ENCODE results near the gene AUTS2.

Gene AUTS2

DNA sequence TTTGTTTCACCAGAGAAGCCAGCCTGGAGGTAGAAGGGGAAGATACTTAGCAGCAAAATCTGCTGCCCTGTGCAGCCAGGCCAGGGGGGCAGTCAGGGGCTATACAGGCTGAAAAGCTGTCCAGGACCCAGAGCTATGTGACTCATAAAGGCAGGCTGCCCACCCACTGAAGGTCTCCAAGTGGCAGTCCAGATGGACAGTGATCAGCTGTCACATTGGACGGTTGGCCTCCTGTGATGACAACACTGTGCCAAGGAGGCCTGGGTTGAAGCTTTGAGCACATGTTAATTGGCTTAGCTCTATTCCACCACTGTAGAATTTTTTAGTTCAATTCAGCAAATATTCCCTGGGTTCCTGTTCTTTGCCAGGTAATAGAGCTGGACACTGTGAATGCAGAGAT is 956.4 kb downstream of the AUTS2 start:
- Histone ChIP-seq H3K27me3 (ENCODE audit: control insufficient read depth, insufficient read depth, low read length) (no peaks in the 10 kb centered on the region), H3K4me3 (ENCODE audit: low read length) (no peak overlapping the region)

DNA sequence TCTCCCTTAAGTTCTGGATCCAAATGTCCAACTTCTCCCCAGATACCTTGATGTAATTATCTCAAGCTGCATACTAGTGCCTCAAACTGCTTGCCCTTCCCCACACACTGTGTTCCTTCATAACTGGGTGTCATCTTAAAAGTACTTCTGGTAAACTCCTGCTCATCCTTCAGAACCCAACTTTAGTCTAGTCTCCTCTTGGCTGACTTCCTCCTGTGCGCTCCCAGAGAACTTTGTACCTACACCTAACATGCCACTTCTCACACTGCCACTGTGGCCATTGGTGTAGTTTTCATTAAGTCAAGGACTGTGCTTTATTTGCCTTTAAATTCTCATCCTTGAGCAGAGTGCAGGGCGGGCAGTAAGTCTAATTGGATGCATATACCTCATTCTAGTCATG is 958.5 kb downstream of the AUTS2 start:
- Histone ChIP-seq H3K9ac (ENCODE audit: low read length) (no peak overlapping the region), H3K4me1 (ENCODE audit: control insufficient read depth, insufficient read depth, low read length) (no peaks in the 10 kb centered on the region), H3K4me3 (ENCODE audit: low read length) (no peak overlapping the region), H3K36me3 (ENCODE audit: control insufficient read depth, insufficient read depth, low read length) (no peaks in the 10 kb centered on the region), H3K27ac (ENCODE audit: low read depth, low read length) (no peak overlapping the region), H3K27me3 (ENCODE audit: control insufficient read depth, insufficient read depth, low read length) (no peaks in the 10 kb centered on the region)

More for the DNA sequence above, 956.4 kb downstream of the AUTS2 start:
- no peaks in the 10 kb centered on the region for H3K36me3 ChIP-seq (ENCODE audit: control insufficient read depth, insufficient read depth, low read length)
- no peak overlapping the region for H3K27ac ChIP-seq (ENCODE audit: low read depth, low read length)
- H3K9ac ChIP-seq (ENCODE audit: low read length), result no peak overlapping the region
- H3K4me1 ChIP-seq (ENCODE audit: control insufficient read depth, insufficient read depth, low read length), result no peaks in the 10 kb centered on the region

DNA sequence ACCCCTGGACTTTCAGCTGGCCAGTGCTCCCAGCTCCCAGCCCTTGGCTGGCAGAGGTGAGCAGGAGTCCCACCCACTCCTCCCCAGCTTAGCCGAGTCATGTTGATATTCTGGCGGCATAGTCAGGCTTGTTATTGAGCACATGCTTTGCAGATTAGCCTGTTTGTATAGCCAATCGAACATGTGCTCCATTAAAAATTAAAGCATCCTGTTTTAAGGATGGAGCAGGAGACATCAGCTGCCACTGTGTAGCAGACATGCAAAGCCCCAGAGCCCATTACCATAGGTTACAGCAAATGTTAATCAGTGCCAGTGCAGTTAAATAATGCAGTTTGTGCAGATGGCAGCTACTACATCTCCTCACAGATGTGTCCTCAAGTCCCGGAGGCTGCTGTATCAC is 959.1 kb downstream of the AUTS2 start:
- Histone ChIP-seq H3K27me3 (ENCODE audit: control insufficient read depth, insufficient read depth, low read length) (no peaks in the 10 kb centered on the region), H3K9ac (ENCODE audit: low read length) (no peak overlapping the region), H3K4me3 (ENCODE audit: low read length) (no peak overlapping the region), H3K27ac (ENCODE audit: low read depth, low read length) (no peak overlapping the region), H3K36me3 (ENCODE audit: control insufficient read depth, insufficient read depth, low read length) (no peaks in the 10 kb centered on the region), H3K4me1 (ENCODE audit: control insufficient read depth, insufficient read depth, low read length) (no peaks in the 10 kb centered on the region)

DNA sequence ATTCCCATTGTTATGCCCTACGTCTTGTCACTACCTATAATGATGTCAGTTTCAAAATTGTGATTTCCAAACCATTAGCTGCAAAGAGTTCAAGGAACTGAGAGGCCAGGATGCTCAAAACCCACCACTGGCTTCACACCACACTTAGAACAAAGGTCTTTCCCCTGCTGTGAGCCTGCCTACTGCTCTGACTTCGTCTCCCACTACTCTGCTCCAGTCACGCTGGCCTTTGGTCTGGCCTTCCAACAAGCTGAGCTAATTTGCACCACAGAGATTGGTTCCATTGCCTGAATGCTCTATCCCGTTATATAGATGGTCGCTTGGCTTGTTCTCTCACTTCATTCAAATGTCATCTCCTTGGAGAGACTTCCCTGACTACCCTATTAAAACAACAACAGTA is 961.5 kb downstream of the AUTS2 start:
- no peak overlapping the region for H3K9ac ChIP-seq (ENCODE audit: low read length)
- H3K4me3 ChIP-seq (ENCODE audit: low read length), result no peak overlapping the region
- H3K27ac ChIP-seq (ENCODE audit: low read depth, low read length), result no peak overlapping the region
- no peaks in the 10 kb centered on the region for H3K27me3 ChIP-seq (ENCODE audit: control insufficient read depth, insufficient read depth, low read length)
- H3K36me3 ChIP-seq (ENCODE audit: control insufficient read depth, insufficient read depth, low read length), result no peaks in the 10 kb centered on the region
- H3K4me1 ChIP-seq (ENCODE audit: control insufficient read depth, insufficient read depth, low read length), result no peaks in the 10 kb centered on the region

DNA sequence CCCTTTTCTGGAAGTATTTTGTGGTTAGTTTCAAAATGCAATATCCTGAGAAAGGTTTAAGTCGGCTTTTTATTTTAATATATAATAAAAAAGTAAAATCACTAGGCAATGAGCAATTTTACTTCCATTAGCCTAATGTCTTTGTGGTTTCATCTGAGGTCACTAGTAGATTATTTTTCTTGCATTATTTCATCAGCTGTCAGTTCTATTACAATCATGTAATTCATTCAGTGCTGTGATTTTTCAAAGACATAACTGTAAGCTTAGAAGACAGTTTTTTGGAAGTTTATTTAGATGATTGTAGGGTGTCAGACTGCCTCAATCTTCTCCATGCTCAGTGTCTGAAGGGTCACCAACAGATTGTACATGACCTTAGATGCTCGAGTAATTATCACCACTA is 965.7 kb downstream of the AUTS2 start:
- no peaks in the 10 kb centered on the region for H3K27me3 ChIP-seq (ENCODE audit: control insufficient read depth, insufficient read depth, low read length)
- no peaks in the 10 kb centered on the region for H3K4me1 ChIP-seq (ENCODE audit: control insufficient read depth, insufficient read depth, low read length)
- no peak overlapping the region for H3K9ac ChIP-seq (ENCODE audit: low read length)

DNA sequence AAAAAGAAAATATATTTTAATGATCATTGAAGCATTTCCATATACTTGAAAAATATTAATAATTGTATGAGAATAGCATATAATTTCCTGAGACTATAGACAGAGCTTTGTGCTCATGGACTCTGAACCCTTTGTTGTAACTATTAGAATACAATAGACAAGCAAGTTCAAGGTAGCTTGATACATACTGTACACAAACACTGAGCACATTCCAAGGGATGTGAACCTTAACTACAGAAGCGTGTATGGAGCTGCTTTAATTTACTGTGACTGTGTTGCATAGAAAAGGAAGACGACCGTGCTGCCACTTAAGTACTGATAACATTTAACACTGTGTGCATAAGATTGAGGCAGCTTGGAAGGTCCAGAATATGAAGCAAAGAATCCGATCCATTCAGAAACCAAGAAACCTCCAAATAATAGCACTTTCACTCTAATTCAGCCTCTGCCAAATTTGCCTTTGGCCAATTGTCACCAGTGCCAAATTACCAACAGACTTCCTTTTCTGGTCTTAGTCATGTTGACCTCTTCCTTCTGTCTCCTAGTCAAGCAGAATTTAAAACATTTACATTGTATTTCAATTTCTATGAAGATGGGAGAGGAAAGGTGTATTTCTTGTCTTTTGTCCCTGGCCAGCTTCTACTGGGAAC is 967.6 kb downstream of the AUTS2 start:
- H3K9ac ChIP-seq (ENCODE audit: low read length), result no peak overlapping the region
- H3K27me3 ChIP-seq (ENCODE audit: control insufficient read depth, insufficient read depth, low read length), result no peaks in the 10 kb centered on the region
- H3K4me1 ChIP-seq (ENCODE audit: control insufficient read depth, insufficient read depth, low read length), result no peaks in the 10 kb centered on the region
- H3K4me3 ChIP-seq (ENCODE audit: low read length), result no peak overlapping the region
- no peaks in the 10 kb centered on the region for H3K36me3 ChIP-seq (ENCODE audit: control insufficient read depth, insufficient read depth, low read length)
- no peak overlapping the region for H3K27ac ChIP-seq (ENCODE audit: low read depth, low read length)

More for the DNA sequence above, 965.7 kb downstream of the AUTS2 start:
- Histone ChIP-seq H3K36me3 (ENCODE audit: control insufficient read depth, insufficient read depth, low read length) (no peaks in the 10 kb centered on the region), H3K4me3 (ENCODE audit: low read length) (no peak overlapping the region), H3K27ac (ENCODE audit: low read depth, low read length) (no peak overlapping the region)

DNA sequence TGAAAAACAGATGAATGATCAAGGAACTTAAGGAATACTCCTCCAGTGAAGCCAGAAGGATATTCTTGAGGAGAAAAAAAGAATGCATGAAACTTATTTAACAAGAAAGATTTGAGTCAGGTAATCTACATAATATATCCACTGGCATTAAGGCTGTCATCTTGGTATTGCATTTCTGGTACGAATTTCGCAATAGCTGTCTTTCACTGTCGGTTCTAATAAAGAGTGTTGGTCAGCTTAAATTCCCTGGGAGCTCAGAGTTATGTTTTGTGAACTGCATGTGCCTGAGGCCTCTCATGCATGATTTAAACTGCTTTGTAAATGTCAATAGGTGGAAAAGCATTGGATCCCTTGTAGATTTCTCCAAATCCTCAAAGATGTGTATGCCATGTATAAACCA is 968.4 kb downstream of the AUTS2 start:
- no peak overlapping the region for H3K4me3 ChIP-seq (ENCODE audit: low read length)
- no peaks in the 10 kb centered on the region for H3K4me1 ChIP-seq (ENCODE audit: control insufficient read depth, insufficient read depth, low read length)
- no peaks in the 10 kb centered on the region for H3K36me3 ChIP-seq (ENCODE audit: control insufficient read depth, insufficient read depth, low read length)
- no peaks in the 10 kb centered on the region for H3K27me3 ChIP-seq (ENCODE audit: control insufficient read depth, insufficient read depth, low read length)
- H3K27ac ChIP-seq (ENCODE audit: low read depth, low read length), result no peak overlapping the region
- H3K9ac ChIP-seq (ENCODE audit: low read length), result no peak overlapping the region

DNA sequence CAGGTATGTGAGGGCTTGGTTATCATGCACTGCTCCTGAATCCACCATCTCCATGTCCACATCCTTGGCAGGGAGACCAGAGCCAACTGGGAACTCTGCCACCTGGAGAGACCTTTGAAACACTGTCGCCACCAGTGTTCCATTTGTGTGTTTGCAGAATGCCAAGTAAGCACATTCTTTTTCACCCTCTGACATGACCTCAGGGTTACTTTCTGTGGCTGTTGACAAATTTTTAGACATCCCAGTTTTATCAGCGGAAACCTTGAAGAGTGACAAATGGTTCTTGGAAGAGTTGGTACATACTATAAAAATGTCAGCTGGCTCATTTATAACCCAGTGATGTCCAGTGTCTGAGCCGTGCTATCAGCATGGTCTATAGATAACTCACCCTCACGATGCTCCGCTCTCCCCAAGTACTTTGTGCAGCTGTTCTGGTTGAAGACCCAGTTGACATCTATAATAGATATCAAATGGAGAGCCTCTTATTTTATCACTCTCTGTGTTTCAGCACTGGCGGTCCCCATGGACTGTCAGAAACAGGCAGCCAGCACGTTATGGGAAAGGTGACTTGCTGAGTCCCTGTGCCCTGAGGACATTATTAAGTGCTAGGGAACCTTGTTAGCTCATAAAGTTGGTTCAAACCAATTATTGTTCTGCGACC is 970.5 kb downstream of the AUTS2 start:
- Histone ChIP-seq H3K27ac (ENCODE audit: low read depth, low read length) (no peak overlapping the region), H3K4me1 (ENCODE audit: control insufficient read depth, insufficient read depth, low read length) (no peaks in the 10 kb centered on the region), H3K4me3 (ENCODE audit: low read length) (no peak overlapping the region), H3K36me3 (ENCODE audit: control insufficient read depth, insufficient read depth, low read length) (no peaks in the 10 kb centered on the region), H3K27me3 (ENCODE audit: control insufficient read depth, insufficient read depth, low read length) (no peaks in the 10 kb centered on the region), H3K9ac (ENCODE audit: low read length) (no peak overlapping the region)

DNA sequence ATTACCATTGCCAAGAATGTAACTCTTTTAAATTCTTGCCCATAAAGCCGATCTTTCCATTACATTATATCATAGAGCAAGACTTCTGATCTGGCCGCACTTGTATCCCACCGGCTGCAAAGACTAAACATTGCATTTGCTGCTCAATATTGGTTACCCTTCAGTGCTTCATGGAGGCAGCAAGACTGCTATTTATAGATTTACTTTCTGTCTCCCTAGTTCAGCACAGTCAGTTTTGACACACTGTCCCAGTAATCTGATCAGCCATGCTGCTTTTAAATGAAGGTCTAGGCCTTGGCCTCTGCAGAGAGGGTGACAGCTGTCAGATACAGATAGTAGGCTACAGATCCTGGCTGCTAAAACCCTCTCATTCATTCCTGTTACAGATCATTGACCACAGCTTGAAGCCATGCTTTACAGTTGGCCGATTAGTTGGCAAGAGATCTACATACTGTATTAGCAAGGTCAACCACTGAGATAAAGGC is 971.1 kb downstream of the AUTS2 start:
- H3K27me3 ChIP-seq (ENCODE audit: control insufficient read depth, insufficient read depth, low read length), result no peaks in the 10 kb centered on the region
- H3K4me1 ChIP-seq (ENCODE audit: control insufficient read depth, insufficient read depth, low read length), result no peaks in the 10 kb centered on the region
- no peaks in the 10 kb centered on the region for H3K36me3 ChIP-seq (ENCODE audit: control insufficient read depth, insufficient read depth, low read length)
- no peak overlapping the region for H3K9ac ChIP-seq (ENCODE audit: low read length)
- H3K27ac ChIP-seq (ENCODE audit: low read depth, low read length), result no peak overlapping the region
- no peak overlapping the region for H3K4me3 ChIP-seq (ENCODE audit: low read length)

DNA sequence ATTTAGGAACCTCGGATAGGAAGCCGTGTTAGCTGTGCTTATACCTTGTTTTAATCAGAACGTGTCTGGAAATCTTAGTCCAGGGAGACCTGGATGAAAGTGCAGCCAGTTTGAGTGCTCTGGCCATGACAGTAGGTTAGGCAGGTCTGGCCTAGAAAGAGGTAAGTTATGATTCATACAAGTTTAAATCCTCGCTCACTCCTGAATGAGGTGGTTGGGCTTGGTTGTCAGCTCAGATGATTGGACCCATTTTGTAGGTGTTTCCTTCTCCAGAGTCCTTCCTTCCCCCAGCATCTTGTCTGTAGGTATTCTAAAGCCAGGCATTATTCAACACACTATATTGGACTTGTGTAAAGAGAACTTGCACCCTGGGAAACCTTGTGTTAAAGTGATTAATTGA is 971.8 kb downstream of the AUTS2 start:
- H3K9ac ChIP-seq (ENCODE audit: low read length), result no peak overlapping the region
- no peak overlapping the region for H3K27ac ChIP-seq (ENCODE audit: low read depth, low read length)
- no peaks in the 10 kb centered on the region for H3K36me3 ChIP-seq (ENCODE audit: control insufficient read depth, insufficient read depth, low read length)
- H3K27me3 ChIP-seq (ENCODE audit: control insufficient read depth, insufficient read depth, low read length), result no peaks in the 10 kb centered on the region
- no peaks in the 10 kb centered on the region for H3K4me1 ChIP-seq (ENCODE audit: control insufficient read depth, insufficient read depth, low read length)
- no peak overlapping the region for H3K4me3 ChIP-seq (ENCODE audit: low read length)

DNA sequence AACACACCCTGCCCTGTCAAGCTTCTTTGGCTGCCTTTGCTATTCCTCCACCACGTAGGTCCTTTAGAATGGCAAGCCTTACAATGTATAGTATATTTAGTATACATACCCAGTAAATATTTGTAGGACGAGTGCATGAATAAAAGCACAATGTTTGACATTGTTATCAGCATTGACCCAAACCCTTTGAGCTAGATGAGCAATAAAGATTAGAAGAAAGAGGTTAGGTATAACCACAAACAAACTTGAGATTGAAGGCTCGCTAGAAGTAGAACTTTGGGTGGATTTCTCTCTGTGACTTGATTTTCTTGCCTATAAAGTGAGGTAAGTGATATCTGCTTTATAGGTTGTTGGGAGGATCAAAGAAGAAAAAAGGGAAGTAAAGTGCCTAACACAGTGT is 972.7 kb downstream of the AUTS2 start:
- H3K9ac ChIP-seq (ENCODE audit: low read length), result no peak overlapping the region
- H3K27me3 ChIP-seq (ENCODE audit: control insufficient read depth, insufficient read depth, low read length), result no peaks in the 10 kb centered on the region
- no peaks in the 10 kb centered on the region for H3K4me1 ChIP-seq (ENCODE audit: control insufficient read depth, insufficient read depth, low read length)
- H3K27ac ChIP-seq (ENCODE audit: low read depth, low read length), result no peak overlapping the region
- H3K4me3 ChIP-seq (ENCODE audit: low read length), result no peak overlapping the region
- no peaks in the 10 kb centered on the region for H3K36me3 ChIP-seq (ENCODE audit: control insufficient read depth, insufficient read depth, low read length)

DNA sequence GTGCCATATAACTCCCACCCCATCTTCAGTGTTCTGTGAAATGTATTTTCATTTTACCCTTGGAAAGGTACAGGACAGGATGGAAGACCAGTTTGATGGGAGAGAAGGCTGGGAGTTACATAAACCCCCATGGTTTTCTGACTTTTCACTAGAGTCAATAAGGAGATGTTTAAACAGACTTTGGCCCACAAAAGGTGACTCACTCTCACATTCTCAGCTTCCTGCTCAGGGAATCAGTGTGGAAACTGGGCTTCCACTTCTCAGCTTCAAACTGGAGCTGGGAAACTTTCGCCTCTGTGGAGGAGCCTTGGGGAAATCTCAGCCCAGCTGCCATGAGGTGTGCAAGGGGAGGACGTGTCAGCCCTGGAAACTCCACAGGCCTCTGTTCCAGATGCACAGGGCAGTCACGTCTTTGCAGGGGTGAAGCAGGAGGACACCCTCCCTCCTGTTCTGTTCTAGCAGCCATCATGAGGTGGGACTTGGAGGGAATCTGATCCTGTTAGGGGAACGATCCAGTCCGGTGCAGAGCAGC is 973.2 kb downstream of the AUTS2 start:
- Histone ChIP-seq H3K27me3 (ENCODE audit: control insufficient read depth, insufficient read depth, low read length) (no peaks in the 10 kb centered on the region), H3K27ac (ENCODE audit: low read depth, low read length) (no peak overlapping the region), H3K4me1 (ENCODE audit: control insufficient read depth, insufficient read depth, low read length) (no peaks in the 10 kb centered on the region), H3K36me3 (ENCODE audit: control insufficient read depth, insufficient read depth, low read length) (no peaks in the 10 kb centered on the region), H3K4me3 (ENCODE audit: low read length) (no peak overlapping the region), H3K9ac (ENCODE audit: low read length) (no peak overlapping the region)

DNA sequence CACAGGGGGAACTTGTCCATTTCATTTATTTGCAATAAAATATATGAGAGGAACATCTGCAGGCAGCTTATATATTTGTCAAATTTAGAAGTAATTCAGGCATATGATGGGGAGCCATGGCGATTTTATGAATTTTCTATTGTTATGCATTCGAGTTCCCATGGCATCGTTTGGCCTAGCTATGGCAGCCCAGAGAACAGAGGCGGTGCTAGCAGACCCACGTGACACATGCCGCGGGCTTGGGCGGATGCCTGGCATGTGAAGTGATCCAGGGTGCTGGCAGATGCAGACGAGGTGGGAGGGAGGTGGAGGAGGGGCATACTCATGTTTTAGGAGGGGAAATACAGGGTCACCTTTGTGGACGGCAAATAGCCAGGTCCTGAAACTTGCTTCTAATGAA is 973.7 kb downstream of the AUTS2 start:
- no peak overlapping the region for H3K9ac ChIP-seq (ENCODE audit: low read length)
- no peaks in the 10 kb centered on the region for H3K4me1 ChIP-seq (ENCODE audit: control insufficient read depth, insufficient read depth, low read length)
- H3K27ac ChIP-seq (ENCODE audit: low read depth, low read length), result no peak overlapping the region
- H3K27me3 ChIP-seq (ENCODE audit: control insufficient read depth, insufficient read depth, low read length), result no peaks in the 10 kb centered on the region
- H3K4me3 ChIP-seq (ENCODE audit: low read length), result no peak overlapping the region
- H3K36me3 ChIP-seq (ENCODE audit: control insufficient read depth, insufficient read depth, low read length), result no peaks in the 10 kb centered on the region

All from rectal smooth muscle tissue (tissue), 1 donor.